DOHH2 (cell line): ENCODE measurements around the gene GAA.

Experiments used
- H3F3A ChIP-seq: fragments of 200-600 bp; sonication (generic), shearing (Covaris generic); 2 replicates; pipeline ENCODE4 v1.6.0; 2016; ENCODE audit warnings: antibody characterized with exemption, mild to moderate bottlenecking; ENCODE audit not compliant: control insufficient read depth, insufficient read depth
- H3K27ac ChIP-seq: fragments of 200-600 bp; sonication (generic); 2 replicates; pipeline ENCODE4 v1.5.1; 2014; ENCODE audit warnings: low read depth, mild to moderate bottlenecking, low read length, moderate library complexity
- H3K27me3 ChIP-seq: fragments of 200-600 bp; sonication (generic); 2 replicates; pipeline ENCODE4 v1.6.1; 2014; ENCODE audit warnings: mild to moderate bottlenecking, low read length, mixed read lengths; ENCODE audit not compliant: control insufficient read depth
- H3K36me3 ChIP-seq: fragments of 200-600 bp; sonication (generic); 2 replicates; pipeline ENCODE4 v1.6.1; 2014; ENCODE audit warnings: mild to moderate bottlenecking, low read length, moderate library complexity, mixed read lengths; ENCODE audit not compliant: control insufficient read depth
- H3K4me1 ChIP-seq: fragments of 200-600 bp; sonication (generic); 2 replicates; pipeline ENCODE4 v1.6.1; 2014; ENCODE audit warnings: mild to moderate bottlenecking, low read length, mixed read lengths; ENCODE audit not compliant: control insufficient read depth
- H3K4me2 ChIP-seq: fragments of 200-600 bp; sonication (generic); 2 replicates; pipeline ENCODE4 v1.6.0; 2014; ENCODE audit warnings: mild to moderate bottlenecking, low read length, moderate library complexity
- H3K4me3 ChIP-seq: fragments of 200-600 bp; sonication (generic); 2 replicates; pipeline ENCODE4 v1.5.1; 2014; ENCODE audit warnings: mild to moderate bottlenecking, low read length, mixed read lengths
- H3K79me2 ChIP-seq: fragments of 200-600 bp; sonication (generic); 2 replicates; pipeline ENCODE4 v1.6.1; 2014; ENCODE audit warnings: mild to moderate bottlenecking, low read length, mixed read lengths; ENCODE audit not compliant: control insufficient read depth
- H3K9me2 ChIP-seq: fragments of 200-600 bp; sonication (generic); replicated peaks from 2 replicates; pipeline ENCODE4 v1.6.1; 2014; ENCODE audit warnings: mild to moderate bottlenecking, low read length, mixed read lengths; ENCODE audit not compliant: control insufficient read depth
- H3K9me3 ChIP-seq: fragments of 200-600 bp; sonication (generic); 2 replicates; pipeline ENCODE4 v1.6.1; 2014; ENCODE audit warnings: antibody characterized with exemption, low read length, mixed read lengths; ENCODE audit not compliant: control insufficient read depth, insufficient read depth
- H4K20me1 ChIP-seq: fragments of 200-600 bp; sonication (generic); 2 replicates; pipeline ENCODE4 v1.6.0; 2014; ENCODE audit warnings: low read depth, mild to moderate bottlenecking, antibody characterized with exemption, low read length, moderate library complexity; ENCODE audit not compliant: control insufficient read depth, insufficient read depth
- CTCF ChIP-seq: fragments of 200-600 bp; sonication (generic); IDR thresholded peaks from one replicate; pipeline ENCODE4 v1.5.1; 2014; ENCODE audit warnings: antibody characterized with exemption, mild to moderate bottlenecking, low read depth, low read length; ENCODE audit not compliant: poor library complexity, severe bottlenecking
- EZH2phosphoT487 ChIP-seq: fragments of 200-600 bp; sonication (generic); IDR thresholded peaks from 2 replicates; pipeline ENCODE4 v1.6.1; 2017; ENCODE audit warnings: borderline replicate concordance, mild to moderate bottlenecking, antibody characterized with exemption, low read length, moderate library complexity, mixed read lengths

Gene GAA

DNA sequence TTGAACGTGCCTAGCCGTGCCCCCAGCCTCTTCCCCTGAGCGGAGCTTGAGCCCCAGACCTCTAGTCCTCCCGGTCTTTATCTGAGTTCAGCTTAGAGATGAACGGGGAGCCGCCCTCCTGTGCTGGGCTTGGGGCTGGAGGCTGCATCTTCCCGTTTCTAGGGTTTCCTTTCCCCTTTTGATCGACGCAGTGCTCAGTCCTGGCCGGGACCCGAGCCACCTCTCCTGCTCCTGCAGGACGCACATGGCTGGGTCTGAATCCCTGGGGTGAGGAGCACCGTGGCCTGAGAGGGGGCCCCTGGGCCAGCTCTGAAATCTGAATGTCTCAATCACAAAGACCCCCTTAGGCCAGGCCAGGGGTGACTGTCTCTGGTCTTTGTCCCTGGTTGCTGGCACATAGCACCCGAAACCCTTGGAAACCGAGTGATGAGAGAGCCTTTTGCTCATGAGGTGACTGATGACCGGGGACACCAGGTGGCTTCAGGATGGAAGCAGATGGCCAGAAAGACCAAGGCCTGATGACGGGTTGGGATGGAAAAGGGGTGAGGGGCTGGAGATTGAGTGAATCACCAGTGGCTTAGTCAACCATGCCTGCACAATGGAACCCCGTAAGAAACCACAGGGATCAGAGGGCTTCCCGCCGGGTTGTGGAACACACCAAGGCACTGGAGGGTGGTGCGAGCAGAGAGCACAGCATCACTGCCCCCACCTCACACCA, 724 bp downstream of the GAA start:
- H3K27ac ChIP-seq: no peak overlapping the region
- peaks cover 5% of the 10 kb centered on the region for H3F3A ChIP-seq
- H3K36me3 ChIP-seq: no peaks in the 10 kb centered on the region
- H3K27me3 ChIP-seq: no peaks in the 10 kb centered on the region
- TF ChIP-seq CTCF (no peak), EZH2phosphoT487 (no peak)
- H3K4me1 ChIP-seq: peaks cover 26% of the 10 kb centered on the region
- peak overlapping the region; percentile 95 for H3K4me2 ChIP-seq
- H3K4me3 ChIP-seq: peak overlapping the region; percentile 95
- H3K9me3 ChIP-seq: no peaks in the 10 kb centered on the region
- peaks cover 3% of the 10 kb centered on the region; the same call in 1 of the 2 replicates for H3K79me2 ChIP-seq
- H3K9me2 ChIP-seq: no peaks in the 10 kb centered on the region
- no peaks in the 10 kb centered on the region for H4K20me1 ChIP-seq

GRCh38 chr17:80102664-80103448, 1.5 kb downstream of the GAA start:
- Histone ChIP-seq H3K9me2 (no peaks in the 10 kb centered on the region), H3K36me3 (no peaks in the 10 kb centered on the region), H3K27me3 (no peaks in the 10 kb centered on the region), H3K4me2 (peak overlapping the region; percentile 95), H3K4me3 (peak overlapping the region; percentile 95), H3K27ac (no peak overlapping the region), H3K9me3 (no peaks in the 10 kb centered on the region), H3K4me1 (peaks cover 26% of the 10 kb centered on the region), H3K79me2 (peaks cover 3% of the 10 kb centered on the region; the same call in 1 of the 2 replicates), H3F3A (peaks cover 5% of the 10 kb centered on the region), H4K20me1 (no peaks in the 10 kb centered on the region)
- TF ChIP-seq CTCF (no peak), EZH2phosphoT487 (no peak)

- no peak for TF ChIP-seq CTCF
- Histone ChIP-seq H3K79me2 (peaks cover 3% of the 10 kb centered on the region; the same call in 1 of the 2 replicates), H3K9me2 (no peaks in the 10 kb centered on the region), H4K20me1 (no peaks in the 10 kb centered on the region), H3K4me2 (no peak overlapping the region), H3K36me3 (no peaks in the 10 kb centered on the region), H3F3A (peaks cover 5% of the 10 kb centered on the region), H3K27ac (no peak overlapping the region), H3K4me3 (no peak overlapping the region), H3K9me3 (no peaks in the 10 kb centered on the region), H3K27me3 (no peaks in the 10 kb centered on the region), H3K4me1 (peaks cover 26% of the 10 kb centered on the region)
Observed at GRCh38 chr17:80103449-80104085, 2.2 kb downstream of the GAA start.
